NCI-H82 treated with DMSO at 0.1 percent for 48 hours (cell line): Measurements from ENCODE around the gene FAM136A.
"Not testable (repeated sequence)": the region's sequence is repeated elsewhere in the genome, so short reads cannot be mapped to it uniquely, and the experiment has no call there.

Source experiments
- DNase-seq: peaks from one replicate; lab custom pipeline; 2025; ENCODE audit not compliant: unreplicated experiment; lab: John Stamatoyannopoulos, UW

FAM136A gene

DNA sequence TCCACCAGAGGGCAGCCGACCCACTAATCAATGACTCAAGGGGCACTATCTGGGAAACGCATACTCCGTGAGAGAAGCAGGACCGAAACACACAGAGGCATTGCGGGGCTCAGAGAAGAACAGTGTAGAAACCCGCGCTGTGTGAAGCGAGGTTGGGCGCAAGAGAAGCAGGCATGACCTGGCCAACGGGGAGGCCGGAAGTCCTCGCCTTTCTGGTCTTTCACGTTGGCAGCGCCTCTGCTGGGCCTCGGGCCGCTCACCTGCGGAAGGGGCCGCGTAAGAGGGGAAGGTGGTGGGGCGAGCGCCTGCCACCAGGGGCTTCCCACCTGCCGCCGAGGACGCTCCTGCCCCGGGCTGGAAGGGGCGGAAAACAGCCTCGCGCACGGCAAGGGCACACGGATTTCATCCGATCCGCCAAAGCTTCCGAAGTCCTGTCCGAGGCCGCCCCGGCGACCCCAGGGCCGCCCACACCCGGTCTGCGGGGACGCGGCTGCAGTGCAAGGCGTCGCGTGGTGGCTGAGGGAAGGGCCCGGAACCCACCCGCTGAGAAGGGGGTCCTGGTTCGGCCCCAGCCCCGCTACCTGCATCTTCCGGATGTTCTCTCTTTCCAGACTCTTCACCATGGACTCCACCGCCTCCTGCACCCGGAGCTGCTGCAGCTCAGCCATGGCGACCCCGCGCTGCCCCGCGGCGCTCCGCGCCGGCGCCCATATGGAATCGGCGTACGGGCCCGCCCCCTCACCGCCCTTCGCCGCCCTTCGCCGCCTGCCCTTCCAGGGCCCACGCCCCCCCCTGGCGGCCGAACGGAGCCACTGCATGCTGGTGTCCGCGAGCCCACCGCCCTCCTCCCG, at the start of gene FAM136A:
Gene FAM136A, minus strand, starts transcription at position 724 of the 851 bp plus-strand sequence. Its CDS starts 56 bp downstream, at position 668.
- DNase-seq: peak; percentile 69

DNA sequence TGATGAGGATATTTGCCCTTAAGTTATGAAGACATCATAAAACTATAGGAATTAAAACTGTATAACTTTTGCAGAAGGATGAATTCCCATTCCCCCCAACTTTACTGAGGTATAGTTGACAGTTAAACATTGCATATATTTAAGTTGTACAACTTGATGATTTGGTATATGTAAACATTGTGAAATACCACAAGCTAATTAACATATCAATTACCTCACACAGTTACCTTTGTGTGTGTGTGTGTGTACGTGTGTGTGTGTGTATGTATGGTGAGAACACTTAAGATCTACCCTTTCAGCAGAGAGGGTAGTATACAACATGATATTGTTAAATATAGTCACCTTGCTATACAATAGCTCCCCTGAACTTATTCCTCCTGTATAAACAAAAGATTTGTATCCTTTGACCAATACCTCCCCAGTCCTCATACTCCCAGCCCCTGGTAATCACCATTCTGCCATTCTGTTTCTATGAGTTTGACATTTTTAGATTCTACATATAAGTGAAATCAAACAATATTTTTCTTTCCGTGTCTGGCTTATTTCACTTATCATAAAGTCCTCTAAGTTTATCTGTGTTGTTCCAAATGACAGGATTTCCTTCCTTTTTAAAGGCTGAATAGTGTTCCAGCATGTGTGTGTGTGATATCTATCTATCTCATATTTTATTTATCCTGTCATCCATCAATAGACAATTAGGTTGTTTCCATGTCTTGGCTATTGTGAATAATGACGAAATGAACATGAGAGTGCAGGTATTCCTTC, 48.2 kb upstream of the FAM136A start:
- DNase-seq: no peak

DNA sequence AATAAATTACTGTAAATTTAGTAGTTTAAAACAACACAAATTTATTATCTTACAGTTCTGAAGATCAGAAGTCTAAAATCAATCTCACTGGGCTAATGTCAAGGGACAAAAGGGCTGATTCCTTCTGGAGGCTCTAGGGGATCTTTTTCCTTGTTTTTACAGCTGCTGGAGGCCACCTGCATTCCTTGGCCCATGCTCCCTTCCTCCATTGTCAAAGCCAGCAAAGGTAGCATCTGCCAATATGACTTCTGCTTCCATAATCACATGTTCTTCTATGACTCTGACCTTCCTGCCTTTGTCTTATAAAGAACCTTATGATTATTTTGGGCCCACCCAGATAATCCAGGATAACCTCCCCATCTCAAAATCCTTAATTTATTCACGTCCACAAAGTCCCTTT, 46.0 kb upstream of the FAM136A start:
- DNase-seq: no peak

DNA sequence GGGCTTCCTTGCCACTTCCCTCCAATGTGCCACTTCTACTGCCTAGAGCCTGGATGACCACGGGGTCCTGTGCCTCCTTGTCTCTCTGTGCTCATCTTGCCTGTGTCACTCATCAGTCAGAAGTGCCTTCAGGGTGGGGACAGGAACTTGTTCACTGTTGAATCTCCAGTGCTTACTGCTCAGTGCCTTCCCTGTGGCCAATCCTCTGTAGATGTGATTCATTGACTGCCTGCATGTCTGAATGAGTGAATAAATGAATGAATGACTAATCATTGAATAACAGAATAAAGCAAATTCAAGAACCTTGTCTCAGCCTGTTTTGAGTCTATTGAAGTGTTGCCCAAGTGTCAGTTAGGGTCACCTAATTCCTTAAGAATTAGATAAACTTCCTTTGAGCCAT, 42.3 kb upstream of the FAM136A start:
- no peak for DNase-seq

DNA sequence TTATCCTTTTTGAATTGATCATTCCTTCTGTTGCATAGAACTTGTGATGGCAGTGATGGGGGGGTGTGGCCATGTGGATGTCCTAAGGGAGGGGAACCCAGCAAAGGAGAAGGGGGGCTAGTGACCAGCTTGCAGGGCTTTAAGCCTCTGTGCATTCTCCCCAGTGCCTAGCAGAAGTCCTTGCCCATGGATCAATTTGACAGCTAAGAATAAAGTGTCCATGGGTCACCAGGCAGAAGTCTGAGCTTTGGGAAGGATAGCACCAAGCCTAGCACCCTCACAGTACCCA, 39.6 kb upstream of the FAM136A start:
- DNase-seq: no peak

DNA sequence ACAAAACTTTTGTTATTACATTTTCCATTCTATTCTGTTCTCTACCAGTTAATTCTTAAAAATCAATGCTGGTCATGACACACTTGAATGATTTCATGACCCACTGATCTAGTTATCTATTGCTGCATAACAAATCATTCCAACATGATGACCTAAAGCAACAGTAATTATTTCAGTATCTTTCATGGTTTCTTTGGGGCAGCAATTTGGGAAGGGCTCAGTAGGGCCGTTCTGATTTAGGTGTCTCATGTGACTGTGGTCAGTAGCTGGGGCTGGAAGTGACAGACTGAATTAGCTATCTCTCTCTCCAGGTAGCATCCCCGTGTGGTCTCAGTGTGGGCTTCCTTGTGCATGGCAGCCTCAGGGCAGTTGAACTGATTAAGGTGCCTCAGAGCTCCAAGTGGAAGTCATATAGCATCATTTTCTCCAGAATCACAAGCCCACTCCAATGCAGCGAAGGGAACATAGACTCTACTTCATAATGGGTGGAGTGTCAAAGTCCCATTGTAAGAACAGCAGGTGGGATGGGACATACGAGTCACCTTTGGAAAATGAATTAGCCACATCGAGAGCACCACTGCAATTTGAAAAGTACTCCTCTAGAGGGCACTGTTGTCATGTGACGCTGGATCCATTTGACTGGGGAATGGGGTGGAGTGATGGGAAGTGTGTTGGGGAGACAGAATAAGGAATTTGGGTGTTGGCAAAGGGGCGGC, 39.1 kb upstream of the FAM136A start:
- peak; percentile 8 for DNase-seq

DNA sequence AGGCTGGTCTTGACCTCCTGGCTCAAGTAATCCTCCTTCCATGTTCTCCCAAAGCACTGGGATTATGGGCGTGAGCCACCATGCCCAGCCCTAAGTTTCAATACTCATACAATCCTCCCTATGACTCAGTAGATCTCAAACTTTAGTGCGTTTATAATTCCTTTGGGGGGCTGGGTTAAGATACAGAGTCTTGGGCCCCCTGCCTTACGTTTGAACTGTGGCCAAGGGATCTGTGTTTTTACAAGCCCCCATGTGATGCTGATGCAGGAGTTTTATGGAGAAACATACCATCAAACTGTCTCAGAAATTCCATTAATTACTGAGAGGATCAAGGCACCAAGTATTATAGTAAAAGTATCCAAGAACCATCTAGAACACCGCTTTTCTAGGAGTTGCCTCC, 38.2 kb upstream of the FAM136A start:
- DNase-seq: no peak

DNA sequence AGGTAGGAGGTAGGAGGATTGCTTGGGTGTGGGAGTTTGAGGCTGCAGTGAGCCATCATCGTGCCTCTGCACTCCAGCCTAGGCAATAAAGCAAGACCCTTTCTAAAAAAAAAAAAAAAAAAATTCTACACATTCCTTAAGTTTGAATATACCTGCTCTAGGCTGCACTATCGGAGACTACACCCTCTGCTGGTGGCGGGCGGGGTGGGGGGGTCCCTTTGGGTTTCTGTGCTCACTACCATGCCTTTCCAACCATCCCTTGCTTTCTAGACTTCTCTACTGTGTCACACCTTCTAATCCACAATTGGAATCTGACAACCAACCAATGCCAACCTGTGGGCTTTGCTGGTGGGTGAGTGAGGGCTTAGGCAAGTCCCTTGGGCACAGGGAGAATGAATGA, 34.7 kb upstream of the FAM136A start:
- DNase-seq: no peak

DNA sequence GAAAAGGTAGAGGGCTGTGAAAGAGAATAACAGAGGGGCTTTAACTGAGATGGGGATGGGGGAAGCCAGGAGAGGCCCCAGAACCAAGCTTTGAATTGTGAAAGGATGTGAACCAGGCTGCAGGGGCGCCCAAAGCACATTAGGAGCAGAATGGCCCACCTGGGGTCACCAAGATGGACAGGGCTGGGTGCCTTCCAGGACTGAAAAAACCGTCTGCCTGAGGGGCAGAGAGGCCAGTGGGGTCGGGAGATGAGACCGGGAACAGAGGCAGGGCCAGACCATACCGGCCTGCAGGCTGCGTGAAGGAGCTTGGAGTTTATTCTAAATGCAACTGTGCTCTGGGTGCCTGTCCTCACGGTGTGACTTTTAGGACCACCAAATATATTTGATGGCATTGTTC, 29.1 kb upstream of the FAM136A start:
- DNase-seq: no peak

DNA sequence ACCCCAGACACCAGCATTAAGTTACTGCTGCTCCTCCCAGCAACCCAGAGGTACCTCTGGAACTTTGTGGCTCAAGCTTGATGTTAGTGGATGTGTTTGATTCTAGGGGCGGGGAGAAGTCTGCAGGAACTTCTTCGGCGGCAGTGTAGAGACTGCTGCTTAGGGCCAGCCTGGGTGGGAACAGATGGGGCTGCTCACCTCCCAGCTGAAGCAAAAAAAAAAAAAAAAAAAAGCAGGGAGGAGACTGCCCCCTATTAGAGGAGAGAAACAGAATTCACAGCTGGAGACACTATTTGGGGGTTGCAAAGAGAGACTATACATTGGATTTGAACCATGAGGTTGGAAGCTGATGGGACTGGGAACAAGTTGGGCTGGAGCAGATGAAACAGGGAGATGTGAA, 28.6 kb upstream of the FAM136A start:
- no peak for DNase-seq

DNA sequence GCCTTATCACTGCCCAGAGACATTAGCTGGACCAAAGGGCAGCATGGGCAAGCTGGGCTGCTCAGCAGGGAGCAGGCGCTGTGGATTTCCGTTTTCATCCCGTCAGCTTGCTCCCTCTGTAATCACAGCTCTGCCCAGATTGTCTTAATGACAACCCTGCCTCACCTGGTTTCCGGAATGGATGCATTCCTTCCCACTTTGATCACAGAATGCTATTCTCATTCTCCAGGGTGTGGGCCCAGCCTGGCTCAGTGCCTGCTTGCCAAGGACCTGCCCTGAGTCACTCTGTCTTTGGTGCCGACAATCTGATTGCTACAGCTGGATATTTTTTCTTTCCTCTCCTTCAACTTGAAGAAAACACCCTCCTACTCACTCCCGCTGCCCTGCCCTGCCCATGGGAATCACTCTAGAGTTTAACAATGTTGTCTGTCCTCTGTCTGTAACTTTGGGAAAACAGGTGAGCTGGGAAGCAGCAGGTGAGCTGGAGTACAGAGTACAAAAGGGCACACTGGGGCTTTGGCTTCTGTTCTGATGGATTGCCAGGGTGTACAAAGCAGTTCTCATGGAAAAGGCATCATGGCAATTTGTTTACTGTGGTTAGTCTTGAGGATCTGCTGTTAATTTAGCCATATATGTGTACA, 27.2 kb upstream of the FAM136A start:
- DNase-seq: no peak

DNA sequence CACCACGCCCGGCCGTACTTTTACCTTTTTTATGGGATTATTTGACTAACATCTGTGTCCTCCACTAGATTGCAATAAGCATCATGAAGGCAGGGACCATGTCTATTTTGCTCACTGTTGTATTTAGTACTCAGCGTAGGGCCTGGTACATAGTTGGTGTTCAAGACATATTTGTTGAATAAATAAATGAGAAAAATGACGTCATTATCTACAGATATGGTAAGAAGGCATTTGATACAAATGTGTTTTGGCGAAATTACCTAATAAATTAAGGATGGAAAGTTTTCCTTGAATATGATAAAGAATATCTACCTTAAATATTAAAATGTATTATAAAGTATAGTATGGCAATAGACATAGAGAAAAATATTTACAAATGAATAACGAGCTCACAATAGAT, 24.0 kb upstream of the FAM136A start:
- DNase-seq: no peak

DNA sequence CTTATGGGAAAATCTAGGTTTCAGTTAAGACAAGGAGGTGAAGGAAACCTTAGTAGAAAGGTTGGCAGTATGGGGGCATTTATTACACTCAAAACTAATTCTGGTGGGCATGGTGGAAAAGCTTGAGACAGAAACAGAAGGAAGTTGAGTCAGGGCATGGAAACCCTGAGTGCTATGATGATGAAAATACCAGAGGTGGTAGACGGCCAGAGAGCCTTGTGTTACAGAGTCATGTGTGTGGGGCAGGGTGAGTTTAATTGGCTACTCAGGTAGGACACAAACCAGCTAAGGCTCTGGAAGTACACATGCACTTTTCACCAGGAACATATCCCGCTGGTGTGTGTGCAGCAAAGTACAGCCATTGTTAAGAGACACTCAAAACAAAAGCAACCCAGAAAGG, 20.7 kb upstream of the FAM136A start:
- no peak for DNase-seq

DNA sequence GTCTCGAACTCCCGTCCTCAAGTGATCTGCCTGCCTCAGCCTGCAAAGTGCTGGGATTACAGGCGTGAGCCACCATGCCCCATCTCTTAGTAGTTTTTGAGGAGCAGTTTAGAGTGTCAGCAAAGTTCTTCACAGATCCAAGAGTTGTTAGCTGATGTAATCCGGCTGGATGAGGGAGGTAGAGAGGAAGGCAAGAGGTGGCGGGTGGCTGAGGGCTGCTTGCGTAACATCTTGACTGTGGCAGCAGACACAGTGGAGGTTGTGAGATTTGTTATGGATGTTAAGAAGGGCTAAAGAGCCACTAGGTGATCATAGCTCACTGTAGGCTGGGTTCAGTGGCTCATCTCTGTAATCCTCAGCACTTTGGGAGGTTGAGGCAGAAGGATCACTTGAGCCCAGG, 19.5 kb upstream of the FAM136A start:
- no peak for DNase-seq

DNA sequence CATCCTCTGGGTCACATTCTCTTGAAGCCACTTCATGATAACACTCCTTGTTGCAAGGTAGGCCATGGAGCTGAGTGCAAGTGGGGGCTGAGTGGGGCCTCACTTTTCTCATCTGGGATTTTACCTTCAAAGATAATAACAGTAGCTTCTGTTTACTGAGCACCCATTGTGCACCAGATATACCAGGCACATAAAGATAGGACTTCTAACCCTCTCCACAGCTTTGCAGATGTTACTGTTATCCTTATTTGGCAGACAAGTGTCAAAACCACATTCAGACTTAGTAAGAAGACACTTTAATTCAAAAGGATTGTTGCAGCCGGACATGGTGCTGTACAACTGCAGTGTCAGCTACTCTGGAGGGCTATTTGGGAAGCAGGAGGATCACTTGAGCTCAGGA, 12.8 kb upstream of the FAM136A start:
- DNase-seq: no peak

DNA sequence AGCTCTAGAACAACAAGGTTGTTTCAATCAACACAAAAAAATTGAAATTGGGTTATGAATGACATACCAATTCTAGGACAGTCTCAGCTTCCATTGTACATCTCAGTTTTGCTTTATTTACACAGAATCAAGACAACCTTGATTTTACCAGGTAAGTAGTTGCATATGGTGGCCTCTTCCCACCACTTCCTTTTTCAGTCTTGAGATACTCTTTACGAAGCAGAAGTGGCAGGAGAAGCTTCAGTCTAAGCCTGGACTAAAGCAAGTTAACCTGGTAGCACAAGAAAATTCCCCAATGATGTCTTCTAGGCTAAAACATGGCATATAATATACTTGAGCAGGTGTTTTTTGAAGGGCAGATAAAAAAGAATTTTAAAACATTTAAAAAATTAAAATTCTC, 10.7 kb upstream of the FAM136A start:
- no peak for DNase-seq

DNA sequence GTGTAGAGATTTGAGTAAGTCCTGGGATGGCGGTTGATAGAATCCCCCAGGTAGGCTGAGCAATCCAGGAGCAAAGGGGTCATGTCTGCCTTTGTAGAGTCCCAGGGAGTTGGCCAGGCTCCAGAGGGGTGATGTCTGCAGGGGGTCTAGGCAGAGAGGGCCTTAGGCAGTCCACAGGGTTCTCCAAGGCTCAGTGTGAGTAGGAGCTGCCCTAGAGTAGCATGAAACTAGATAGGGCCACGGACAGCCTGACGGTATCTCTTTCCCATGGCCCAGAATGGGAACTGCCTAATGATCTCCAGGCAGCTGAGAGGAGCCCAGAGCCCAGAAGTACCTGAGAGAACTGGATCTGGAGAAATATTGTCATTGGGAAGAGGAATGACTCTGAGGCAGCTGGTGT, 9.0 kb upstream of the FAM136A start:
- DNase-seq: no peak

DNA sequence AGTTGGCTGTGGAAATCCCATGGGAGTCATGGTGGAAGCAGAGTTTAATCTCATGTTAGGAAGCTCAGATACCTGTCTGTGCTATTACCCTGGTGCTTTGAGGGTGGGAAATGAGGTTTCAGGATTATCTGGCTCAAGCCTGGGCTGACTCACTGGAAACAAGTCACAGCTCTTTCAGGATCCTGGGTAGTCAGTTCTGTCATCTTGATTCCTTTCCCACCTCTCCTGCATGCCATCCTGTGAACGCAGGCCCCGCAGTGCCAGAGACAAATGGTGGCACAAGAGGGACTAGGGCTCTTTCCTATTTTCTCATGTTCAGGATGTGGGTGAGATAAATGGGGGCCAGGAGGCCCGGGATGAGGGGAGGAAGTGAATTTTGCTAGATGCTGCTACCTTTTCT, 3.7 kb upstream of the FAM136A start:
- DNase-seq: no peak

DNA sequence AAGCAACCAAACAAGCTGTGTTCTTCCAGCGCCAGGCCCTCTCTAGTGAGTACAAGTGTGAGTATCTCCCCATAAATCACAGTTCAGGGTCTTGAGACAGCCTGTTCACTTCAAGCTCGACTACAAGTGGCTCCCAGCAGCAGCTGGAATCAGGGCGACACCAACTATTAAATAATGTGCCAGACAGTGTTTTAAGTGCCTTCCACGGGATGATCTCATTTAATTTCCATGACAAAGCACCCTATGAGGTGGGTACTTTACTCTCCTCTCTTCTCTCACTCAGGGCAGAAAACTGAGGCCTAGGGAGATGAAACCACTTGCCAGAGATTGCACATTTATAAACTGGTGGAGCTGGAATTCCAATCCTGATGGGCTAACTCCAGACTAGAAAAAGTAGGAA, 2.6 kb upstream of the FAM136A start:
- no peak for DNase-seq

DNA sequence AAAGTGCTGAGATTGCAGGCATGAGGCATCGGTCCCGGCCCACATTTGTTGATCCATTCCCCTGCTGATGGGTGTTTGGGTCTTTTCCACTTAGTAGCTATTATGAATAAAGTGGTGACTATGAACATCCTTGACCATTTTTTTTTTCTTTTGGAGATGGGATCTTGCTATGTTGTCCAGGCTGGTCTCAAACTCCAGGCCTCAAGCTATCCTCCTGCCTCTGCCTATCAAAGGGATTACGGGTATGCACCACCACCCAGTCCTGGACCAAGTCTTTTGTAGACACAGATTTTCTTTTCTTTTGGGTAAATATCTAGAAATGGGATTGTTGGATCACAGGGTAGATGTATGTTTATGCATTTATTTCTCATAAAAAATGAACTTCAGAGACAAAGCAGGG, 1.3 kb upstream of the FAM136A start:
- no peak for DNase-seq

DNA sequence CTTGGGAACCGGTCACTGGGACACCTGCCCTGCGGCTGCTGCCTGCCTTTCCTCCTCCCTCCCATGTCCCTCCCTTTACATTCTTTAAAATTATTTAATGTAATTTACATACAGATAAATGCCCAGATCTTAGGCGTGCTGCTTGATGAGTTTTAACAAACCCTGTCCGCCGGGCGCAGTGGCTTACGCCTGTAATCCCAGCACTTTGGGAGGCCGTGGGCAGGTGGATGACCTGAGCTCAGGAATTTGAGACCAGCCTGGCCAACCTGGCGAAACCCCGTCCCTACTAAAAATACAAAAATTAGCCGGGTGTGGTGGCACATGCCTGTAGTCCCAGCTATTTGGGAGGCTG, 304 bp upstream of the FAM136A start:
- not testable (repeated sequence) for DNase-seq
